HepG2 (cell line): ENCODE measurements around the gene STOML2. TPM values are rescaled to one million over a fixed set of nuclear protein-coding genes. Genes with fewer than 3 reads are reported as not detected.

Experiments
- EZH2 ChIP-seq: conservative IDR thresholded peaks from 2 replicates; pipeline ENCODE4 v1.6.1; 2012; ENCODE audit warnings: mild to moderate bottlenecking, low read depth, low read length, moderate library complexity
- GABPA ChIP-seq, 2 experiments: IDR thresholded peaks; 2 replicates each; pipeline ENCODE4 v1.6.1; 2011 to 2016; ENCODE audit warnings: low read depth in 2 of 2, low read length in 1 of 2, missing biosample characterization in 1 of 2, missing genetic modification characterization in 1 of 2
- HDAC1 ChIP-seq: sonication (generic); formaldehyde crosslinking; IDR thresholded peaks from 2 replicates; pipeline ENCODE4 v1.5.1; 2020; ENCODE audit warnings: mild to moderate bottlenecking, missing genetic modification reagents
- IRF9 ChIP-seq: sonication (generic); formaldehyde crosslinking; IDR thresholded peaks from 2 replicates; pipeline ENCODE4 v1.8.0; 2022; ENCODE audit warnings: missing genetic modification reagents, mild to moderate bottlenecking, borderline replicate concordance
- JUND ChIP-seq: sonication (generic); formaldehyde crosslinking; IDR thresholded peaks from 2 replicates; pipeline ENCODE4 v1.8.0; 2022; ENCODE audit warnings: mild to moderate bottlenecking, missing genetic modification reagents
- KLF9 ChIP-seq: IDR thresholded peaks from 2 replicates; pipeline ENCODE4 v1.6.1; 2016; ENCODE audit warnings: low read depth
- RNF2 ChIP-seq: fragments of 450-650 bp; conservative IDR thresholded peaks from 2 replicates; pipeline ENCODE4 v1.6.1; 2016; ENCODE audit warnings: low read depth
- TAF15 ChIP-seq: fragments of 200-400 bp; formaldehyde crosslinking; IDR thresholded peaks from one replicate; pipeline ENCODE4 v1.6.1; 2018; ENCODE audit warnings: mild to moderate bottlenecking, low read depth, low read length; ENCODE audit not compliant: poor library complexity, severe bottlenecking
- ZBTB46 ChIP-seq: sonication (generic); formaldehyde crosslinking; IDR thresholded peaks from 2 replicates; pipeline ENCODE4 v1.4.0; 2020; ENCODE audit warnings: mild to moderate bottlenecking, missing genetic modification reagents, borderline replicate concordance
- ZFP36L1 ChIP-seq: sonication (generic); formaldehyde crosslinking; IDR thresholded peaks from 2 replicates; pipeline ENCODE4 v1.8.0; 2022; ENCODE audit warnings: mild to moderate bottlenecking, missing genetic modification reagents, moderate library complexity
- ZKSCAN8 ChIP-seq: IDR thresholded peaks from 2 replicates; pipeline ENCODE4 v1.6.1; 2016; ENCODE audit warnings: borderline replicate concordance, missing genetic modification reagents, missing compliant biosample characterization
- ZNF407 ChIP-seq: sonication (generic); formaldehyde crosslinking; IDR thresholded peaks from one replicate; pipeline ENCODE4 v1.5.1; 2020; ENCODE audit warnings: mild to moderate bottlenecking, missing genetic modification reagents; ENCODE audit errors: not compliant biosample characterization
- ZNF441 ChIP-seq: sonication (generic); formaldehyde crosslinking; IDR thresholded peaks from 2 replicates; pipeline ENCODE4 v1.7.0; 2021; ENCODE audit warnings: missing genetic modification reagents, borderline replicate concordance
- ZNF543 ChIP-seq: sonication (generic); formaldehyde crosslinking; IDR thresholded peaks from 2 replicates; pipeline ENCODE4 v1.4.0; 2020; ENCODE audit warnings: mild to moderate bottlenecking, missing genetic modification reagents
- ZNF607 ChIP-seq: sonication (generic); formaldehyde crosslinking; IDR thresholded peaks from 2 replicates; pipeline ENCODE4 v1.5.1; 2020; ENCODE audit warnings: missing genetic modification reagents, mild to moderate bottlenecking, borderline replicate concordance
- ZNF773 ChIP-seq: sonication (generic); formaldehyde crosslinking; IDR thresholded peaks from 2 replicates; pipeline ENCODE4 v1.4.0; 2020; ENCODE audit warnings: missing genetic modification reagents, borderline replicate concordance
- ZSCAN21 ChIP-seq: sonication (generic); formaldehyde crosslinking; IDR thresholded peaks from 2 replicates; pipeline ENCODE4 v1.8.0; 2022; ENCODE audit warnings: mild to moderate bottlenecking, missing genetic modification reagents, moderate library complexity, borderline replicate concordance
- polyA plus RNA-seq, 8 experiments: library from polyadenylated mRNA; depleted of rRNA in 3 of 8; stranded (reverse) in 7 of 8; unstranded in 1 of 8; fragments of >200 nt; fragmentation: Illumina TruSeq in 4 of 8; extraction: Trizol in 4 of 8; gene quantifications; 2 replicates each; pipeline versions ENCODE4 v1.2.1 to v1.2.3, GENCODE V29; 2011 to 2016; ENCODE audit warnings: low read depth in 4 of 8, missing spikeins in 1 of 8, mixed read lengths in 1 of 8; ENCODE audit not compliant: insufficient read depth in 1 of 8
- total RNA-seq, 5 experiments: library from RNA; depleted of rRNA; stranded (reverse); fragments of >200 nt; fragmentation: Illumina TruSeq; extraction: Trizol; gene quantifications; 2 replicates each; pipeline ENCODE4 v1.2.3, GENCODE V29; 2016; ENCODE audit warnings: low read depth in 1 of 5

The STOML2 gene
- total and polyA plus RNA-seq, 2 of the 13 experiments (the other 11 are each of a cell fraction or from before 2014, with no cell fraction given) = 245 to 250 TPM

GRCh38 chr9:35096035-35096849 is 6.7 kb downstream of the STOML2 start, which contains the start of gene PIGO (continued):
- TF ChIP-seq ZNF543 (peak; percentile 70; the same call in 1 of the 2 replicates), IRF9 (CRISPR knock-in tag) (peak; percentile 38; the same call in 1 of the 2 replicates), HDAC1 (peak; percentile 95), ZNF407 (CRISPR knock-in tag) (peak; percentile 23), ZKSCAN8 (no peak), ZFP36L1 (CRISPR knock-in tag) (no peak), GABPA (IDR thresholded peaks at IDR 0.05; ENCODE audit: low read depth, low read length) (peak; percentile 78), GABPA (CRISPR knock-in tag; IDR thresholded peaks at IDR 0.05; ENCODE audit: low read depth) (peak; percentile 94), ZBTB46 (0 out of 2 replicates have a peak, but pooled peaks have one; percentile 59), ZNF773 (CRISPR knock-in tag) (peak; percentile 50), RNF2 (no peak; the same call in 1 of the 2 replicates), EZH2 (no peak), ZNF441 (CRISPR knock-in tag) (no peak; the same call in 1 of the 2 replicates), ZSCAN21 (CRISPR knock-in tag) (peak; percentile 88), TAF15 (no peak), ZNF607 (CRISPR knock-in tag) (peak; percentile 62; the same call in 1 of the 2 replicates), JUND (CRISPR knock-in tag) (no peak), KLF9 (CRISPR knock-in tag) (peak; percentile 69; the same call in 1 of the 2 replicates)
